HepG2 (cell line): ENCODE results near the gene ISG20L2. TPM values are rescaled to one million over a fixed set of nuclear protein-coding genes. Genes with fewer than 3 reads are reported as not detected.
A peak's percentile ranks its signal among the peaks of the same experiment; 100 is the strongest.

Experiments
- ARNT ChIP-seq: fragments of 450-650 bp; IDR thresholded peaks from 2 replicates; pipeline ENCODE4 v1.6.1; 2017
- ATRX ChIP-seq: sonication (generic); formaldehyde crosslinking; IDR thresholded peaks from 2 replicates; pipeline ENCODE4 v1.4.0; 2020; ENCODE audit warnings: missing genetic modification reagents, borderline replicate concordance
- BHLHE40 ChIP-seq: IDR thresholded peaks from 2 replicates; pipeline ENCODE4 v1.6.1; 2011; ENCODE audit warnings: low read length, improper control_type of control experiment
- CBX1 ChIP-seq: IDR thresholded peaks from one replicate; pipeline ENCODE4 v1.6.1; 2016; ENCODE audit warnings: antibody characterized with exemption, low read depth
- ETV5 ChIP-seq: IDR thresholded peaks from 2 replicates; pipeline ENCODE4 v1.6.1; 2018; ENCODE audit warnings: missing biosample characterization, missing genetic modification reagents, inconsistent platforms, borderline replicate concordance
- GFI1 ChIP-seq: sonication (generic); formaldehyde crosslinking; IDR thresholded peaks from 2 replicates; pipeline ENCODE4 v1.5.0; 2020; ENCODE audit warnings: missing genetic modification reagents, mild to moderate bottlenecking, borderline replicate concordance
- NBN ChIP-seq: fragments of 450-650 bp; conservative IDR thresholded peaks from 2 replicates; pipeline ENCODE4 v1.6.1; 2017
- NR2F1 ChIP-seq, 2 experiments: fragments of 450-650 bp in 1 of 2; formaldehyde crosslinking in 1 of 2; IDR thresholded peaks; 2 replicates each; pipeline versions ENCODE4 v1.5.0 to v1.6.1; 2016 to 2020; ENCODE audit warnings: mild to moderate bottlenecking in 1 of 2, missing compliant biosample characterization in 1 of 2, missing genetic modification reagents in 1 of 2, moderate library complexity in 1 of 2
- PHF20 ChIP-seq: sonication (generic); formaldehyde crosslinking; IDR thresholded peaks from 2 replicates; pipeline ENCODE4 v1.5.0; 2020; ENCODE audit warnings: mild to moderate bottlenecking, missing genetic modification reagents
- PRPF4 ChIP-seq: fragments of 200-400 bp; formaldehyde crosslinking; IDR thresholded peaks from 2 replicates; pipeline ENCODE4 v1.6.1; 2016; ENCODE audit warnings: low read length, low read depth; ENCODE audit not compliant: poor library complexity, severe bottlenecking
- RAD51 ChIP-seq: fragments of 450-650 bp; IDR thresholded peaks from 2 replicates; pipeline ENCODE4 v1.6.1; 2016; ENCODE audit warnings: borderline replicate concordance
- REXO4 ChIP-seq: sonication (generic); formaldehyde crosslinking; IDR thresholded peaks from 2 replicates; pipeline ENCODE4 v1.8.0; 2022; ENCODE audit warnings: missing genetic modification reagents, mild to moderate bottlenecking, borderline replicate concordance
- SYNCRIP ChIP-seq: fragments of 200-400 bp; formaldehyde crosslinking; IDR thresholded peaks from 2 replicates; pipeline ENCODE4 v1.6.1; 2018; ENCODE audit warnings: mild to moderate bottlenecking, low read depth, low read length; ENCODE audit not compliant: insufficient read depth
- ZBTB38 ChIP-seq: sonication (generic); formaldehyde crosslinking; IDR thresholded peaks from 2 replicates; pipeline ENCODE4 v1.5.1; 2020; ENCODE audit warnings: mild to moderate bottlenecking, missing genetic modification reagents
- ZNF124 ChIP-seq: sonication (generic); formaldehyde crosslinking; IDR thresholded peaks from 2 replicates; pipeline ENCODE4 v1.4.0; 2020; ENCODE audit warnings: missing genetic modification reagents
- ZNF354B ChIP-seq: sonication (generic); formaldehyde crosslinking; IDR thresholded peaks from 2 replicates; pipeline ENCODE4 v1.8.0; 2022; ENCODE audit warnings: mild to moderate bottlenecking, missing genetic modification reagents
- ZNF713 ChIP-seq: sonication (generic); formaldehyde crosslinking; IDR thresholded peaks from 2 replicates; pipeline ENCODE4 v1.4.0; 2020; ENCODE audit warnings: mild to moderate bottlenecking, missing genetic modification reagents
- ZNF768 ChIP-seq: sonication (generic); formaldehyde crosslinking; IDR thresholded peaks from 2 replicates; pipeline ENCODE4 v1.4.0; 2020; ENCODE audit warnings: missing genetic modification reagents
- polyA plus RNA-seq, 8 experiments: library from polyadenylated mRNA; depleted of rRNA in 3 of 8; stranded (reverse) in 7 of 8; unstranded in 1 of 8; fragments of >200 nt; fragmentation: Illumina TruSeq in 4 of 8; extraction: Trizol in 4 of 8; gene quantifications; 2 replicates each; pipeline versions ENCODE4 v1.2.1 to v1.2.3, GENCODE V29; 2011 to 2016; ENCODE audit warnings: low read depth in 4 of 8, missing spikeins in 1 of 8, mixed read lengths in 1 of 8; ENCODE audit not compliant: insufficient read depth in 1 of 8
- total RNA-seq, 5 experiments: library from RNA; depleted of rRNA; stranded (reverse); fragments of >200 nt; fragmentation: Illumina TruSeq; extraction: Trizol; gene quantifications; 2 replicates each; pipeline ENCODE4 v1.2.3, GENCODE V29; 2016; ENCODE audit warnings: low read depth in 1 of 5
- TF ChIP-seq, protein P1 (sequence below): sonication (generic); formaldehyde crosslinking; IDR thresholded peaks from 2 replicates; pipeline ENCODE4 v1.9.0; 2021; ENCODE audit warnings: missing genetic modification reagents, borderline replicate concordance
- TF ChIP-seq, protein P2 (sequence below): sonication (generic); formaldehyde crosslinking; IDR thresholded peaks from 2 replicates; pipeline ENCODE4 v1.4.0; 2020; ENCODE audit warnings: missing genetic modification reagents, borderline replicate concordance
- TF ChIP-seq, protein P3 (sequence below): sonication (generic); formaldehyde crosslinking; IDR thresholded peaks from 2 replicates; pipeline ENCODE4 v1.5.0; 2020; ENCODE audit warnings: mild to moderate bottlenecking, missing genetic modification reagents, borderline replicate concordance

ISG20L2 gene
- total and polyA plus RNA-seq, 2 of the 13 experiments (the other 11 are each of a cell fraction or from before 2014, with no cell fraction given), result 19.8 to 21.3 TPM

DNA sequence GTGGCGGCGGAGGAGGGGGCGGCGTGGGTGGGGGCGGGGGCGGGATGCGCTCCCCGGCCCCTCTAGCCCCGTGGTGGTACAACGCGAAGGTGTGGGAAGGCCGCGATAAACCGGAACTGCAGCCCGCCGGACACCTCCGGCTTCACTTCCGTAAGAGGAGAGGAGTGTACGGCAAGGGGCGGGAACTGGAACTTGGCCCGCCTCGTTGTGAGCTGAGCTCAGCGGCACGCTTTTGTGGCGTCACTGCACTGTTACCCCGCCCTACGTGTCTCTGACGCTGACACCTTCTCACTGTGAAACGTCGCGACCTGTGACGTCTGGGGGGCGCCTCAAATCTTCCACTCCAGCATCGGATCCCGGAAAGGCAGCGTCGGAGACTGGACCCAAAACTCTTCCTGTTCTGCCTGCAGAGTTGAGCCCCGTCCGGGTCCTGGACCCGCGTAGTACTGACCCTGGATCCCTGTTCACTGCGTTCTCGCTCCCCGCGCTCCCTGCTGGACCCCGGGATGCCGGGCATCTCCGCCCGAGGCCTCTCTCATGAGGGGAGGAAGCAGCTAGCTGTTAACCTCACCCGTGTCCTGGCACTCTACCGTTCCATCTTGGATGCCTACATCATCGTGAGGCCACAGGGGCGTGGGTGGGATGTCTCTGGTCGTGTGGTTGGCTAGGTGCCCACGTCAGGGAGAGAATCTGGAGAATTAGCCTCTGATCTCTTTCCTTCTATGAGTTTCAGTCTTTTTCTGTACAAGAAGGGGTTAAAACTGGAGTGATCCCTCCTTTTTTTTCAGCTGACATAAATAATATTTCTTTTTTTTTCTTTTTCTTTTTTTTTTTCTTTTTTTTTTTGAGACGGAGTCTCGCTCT, at the start of gene ISG20L2 (continued):
- TF ChIP-seq, protein P1, sequence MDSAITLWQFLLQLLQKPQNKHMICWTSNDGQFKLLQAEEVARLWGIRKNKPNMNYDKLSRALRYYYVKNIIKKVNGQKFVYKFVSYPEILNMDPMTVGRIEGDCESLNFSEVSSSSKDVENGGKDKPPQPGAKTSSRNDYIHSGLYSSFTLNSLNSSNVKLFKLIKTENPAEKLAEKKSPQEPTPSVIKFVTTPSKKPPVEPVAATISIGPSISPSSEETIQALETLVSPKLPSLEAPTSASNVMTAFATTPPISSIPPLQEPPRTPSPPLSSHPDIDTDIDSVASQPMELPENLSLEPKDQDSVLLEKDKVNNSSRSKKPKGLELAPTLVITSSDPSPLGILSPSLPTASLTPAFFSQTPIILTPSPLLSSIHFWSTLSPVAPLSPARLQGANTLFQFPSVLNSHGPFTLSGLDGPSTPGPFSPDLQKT (CRISPR knock-in tag), result no peak
- no peak for TF ChIP-seq SYNCRIP
- TF ChIP-seq ZNF354B (CRISPR knock-in tag), result no peak
- no peak for TF ChIP-seq PRPF4
- TF ChIP-seq, protein P2, sequence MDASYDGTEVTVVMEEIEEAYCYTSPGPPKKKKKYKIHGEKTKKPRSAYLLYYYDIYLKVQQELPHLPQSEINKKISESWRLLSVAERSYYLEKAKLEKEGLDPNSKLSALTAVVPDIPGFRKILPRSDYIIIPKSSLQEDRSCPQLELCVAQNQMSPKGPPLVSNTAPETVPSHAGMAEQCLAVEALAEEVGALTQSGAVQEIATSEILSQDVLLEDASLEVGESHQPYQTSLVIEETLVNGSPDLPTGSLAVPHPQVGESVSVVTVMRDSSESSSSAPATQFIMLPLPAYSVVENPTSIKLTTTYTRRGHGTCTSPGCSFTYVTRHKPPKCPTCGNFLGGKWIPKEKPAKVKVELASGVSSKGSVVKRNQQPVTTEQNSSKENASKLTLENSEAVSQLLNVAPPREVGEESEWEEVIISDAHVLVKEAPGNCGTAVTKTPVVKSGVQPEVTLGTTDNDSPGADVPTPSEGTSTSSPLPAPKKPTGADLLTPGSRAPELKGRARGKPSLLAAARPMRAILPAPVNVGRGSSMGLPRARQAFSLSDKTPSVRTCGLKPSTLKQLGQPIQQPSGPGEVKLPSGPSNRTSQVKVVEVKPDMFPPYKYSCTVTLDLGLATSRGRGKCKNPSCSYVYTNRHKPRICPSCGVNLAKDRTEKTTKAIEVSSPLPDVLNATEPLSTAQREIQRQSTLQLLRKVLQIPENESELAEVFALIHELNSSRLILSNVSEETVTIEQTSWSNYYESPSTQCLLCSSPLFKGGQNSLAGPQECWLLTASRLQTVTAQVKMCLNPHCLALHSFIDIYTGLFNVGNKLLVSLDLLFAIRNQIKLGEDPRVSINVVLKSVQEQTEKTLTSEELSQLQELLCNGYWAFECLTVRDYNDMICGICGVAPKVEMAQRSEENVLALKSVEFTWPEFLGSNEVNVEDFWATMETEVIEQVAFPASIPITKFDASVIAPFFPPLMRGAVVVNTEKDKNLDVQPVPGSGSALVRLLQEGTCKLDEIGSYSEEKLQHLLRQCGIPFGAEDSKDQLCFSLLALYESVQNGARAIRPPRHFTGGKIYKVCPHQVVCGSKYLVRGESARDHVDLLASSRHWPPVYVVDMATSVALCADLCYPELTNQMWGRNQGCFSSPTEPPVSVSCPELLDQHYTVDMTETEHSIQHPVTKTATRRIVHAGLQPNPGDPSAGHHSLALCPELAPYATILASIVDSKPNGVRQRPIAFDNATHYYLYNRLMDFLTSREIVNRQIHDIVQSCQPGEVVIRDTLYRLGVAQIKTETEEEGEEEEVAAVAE (CRISPR knock-in tag), result no peak
- no peak for TF ChIP-seq ZNF713 (CRISPR knock-in tag)
- TF ChIP-seq, protein P3, sequence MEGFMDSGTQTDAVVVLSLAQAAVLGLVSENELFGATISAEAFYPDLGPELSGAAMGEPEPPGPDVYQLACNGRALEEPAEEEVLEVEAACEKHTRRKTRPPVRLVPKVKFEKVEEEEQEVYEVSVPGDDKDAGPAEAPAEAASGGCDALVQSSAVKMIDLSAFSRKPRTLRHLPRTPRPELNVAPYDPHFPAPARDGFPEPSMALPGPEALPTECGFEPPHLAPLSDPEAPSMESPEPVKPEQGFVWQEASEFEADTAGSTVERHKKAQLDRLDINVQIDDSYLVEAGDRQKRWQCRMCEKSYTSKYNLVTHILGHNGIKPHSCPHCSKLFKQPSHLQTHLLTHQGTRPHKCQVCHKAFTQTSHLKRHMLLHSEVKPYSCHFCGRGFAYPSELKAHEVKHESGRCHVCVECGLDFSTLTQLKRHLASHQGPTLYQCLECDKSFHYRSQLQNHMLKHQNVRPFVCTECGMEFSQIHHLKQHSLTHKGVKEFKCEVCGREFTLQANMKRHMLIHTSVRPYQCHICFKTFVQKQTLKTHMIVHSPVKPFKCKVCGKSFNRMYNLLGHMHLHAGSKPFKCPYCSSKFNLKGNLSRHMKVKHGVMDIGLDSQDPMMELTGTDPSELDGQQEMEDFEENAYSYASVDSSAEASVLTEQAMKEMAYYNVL (CRISPR knock-in tag), result no peak
- TF ChIP-seq ETV5 (CRISPR knock-in tag), result peak; percentile 37; the same call in 1 of the 2 replicates
- TF ChIP-seq ZBTB38 (CRISPR knock-in tag), result peak; percentile 9
- no peak for TF ChIP-seq REXO4 (CRISPR knock-in tag)
- no peak; the same call in 1 of the 2 replicates for TF ChIP-seq ZNF124
- no peak for TF ChIP-seq RAD51
- no peak for TF ChIP-seq GFI1 (CRISPR knock-in tag)
- no peak for TF ChIP-seq NR2F1 (CRISPR knock-in tag; IDR thresholded peaks at IDR 0.05)
- TF ChIP-seq ATRX (CRISPR knock-in tag), result no peak
- TF ChIP-seq ARNT, result no peak
- TF ChIP-seq CBX1, result no peak
- TF ChIP-seq NBN, result no peak
- peak; percentile 82 for TF ChIP-seq BHLHE40
- TF ChIP-seq ZNF768 (CRISPR knock-in tag), result peak; percentile 57; the same call in 1 of the 2 replicates
- peak; percentile 86 for TF ChIP-seq PHF20
